H9 (cell line): Measurements from ENCODE around the gene PITPNM1. TPM values are rescaled to one million over a fixed set of nuclear protein-coding genes. Genes with fewer than 3 reads are reported as not detected.

ENCODE experiments used
- DNase-seq: peaks from one replicate; pipeline ENCODE4 v3.0.0-alpha.2; 2017
- H2AFZ ChIP-seq: one replicate; pipeline ENCODE4 v1.6.1; 2013; ENCODE audit warnings: mild to moderate bottlenecking, low read length, control low read depth, moderate library complexity
- H2AK5ac ChIP-seq: 2 replicates; pipeline ENCODE4 v1.6.1; 2013; ENCODE audit warnings: low read length, control low read depth, mixed read lengths; ENCODE audit not compliant: insufficient read length
- H2BK120ac ChIP-seq: one replicate; pipeline ENCODE4 v1.6.1; 2013; ENCODE audit warnings: low read depth, mild to moderate bottlenecking, low read length, control low read depth, inconsistent platforms; ENCODE audit not compliant: poor library complexity, severe bottlenecking
- H2BK12ac ChIP-seq: 2 replicates; pipeline ENCODE4 v1.6.1; 2013; ENCODE audit warnings: low read length, control low read depth, mixed read lengths, low read depth; ENCODE audit not compliant: insufficient read length
- H2BK15ac ChIP-seq: 2 replicates; pipeline ENCODE4 v1.6.1; 2013; ENCODE audit warnings: low read depth, low read length, control low read depth
- H2BK20ac ChIP-seq: one replicate; pipeline ENCODE4 v1.6.1; 2013; ENCODE audit warnings: low read depth, mild to moderate bottlenecking, low read length, control low read depth, inconsistent platforms; ENCODE audit not compliant: poor library complexity, severe bottlenecking
- H2BK5ac ChIP-seq: 2 replicates; pipeline ENCODE4 v1.6.1; 2013; ENCODE audit warnings: low read length, control low read depth, mixed read lengths; ENCODE audit not compliant: insufficient read length
- H3K14ac ChIP-seq: 2 replicates; pipeline ENCODE4 v1.6.1; 2013; ENCODE audit warnings: low read length, control low read depth; ENCODE audit not compliant: insufficient read depth
- H3K18ac ChIP-seq: 2 replicates; pipeline ENCODE4 v1.6.1; 2013; ENCODE audit warnings: low read depth, mild to moderate bottlenecking, mixed read lengths, low read length, control low read depth; ENCODE audit not compliant: insufficient read length
- H3K23ac ChIP-seq: 2 replicates; pipeline ENCODE4 v1.6.1; 2013; ENCODE audit warnings: low read length, control low read depth, mixed read lengths, low read depth; ENCODE audit not compliant: insufficient read length
- H3K23me2 ChIP-seq: 2 replicates; pipeline ENCODE4 v1.6.1; 2013; ENCODE audit warnings: low read depth, mild to moderate bottlenecking, mixed read lengths, low read length, control low read depth; ENCODE audit not compliant: insufficient read length, poor library complexity, severe bottlenecking
- H3K27ac ChIP-seq: 2 replicates; pipeline ENCODE4 v1.5.1; 2013; ENCODE audit warnings: low read length, control low read depth, mixed read lengths, low read depth; ENCODE audit not compliant: insufficient read length
- H3K27me3 ChIP-seq: 2 replicates; pipeline ENCODE4 v1.6.1; 2013; ENCODE audit warnings: low read length, control low read depth, inconsistent platforms; ENCODE audit not compliant: insufficient read depth
- H3K4ac ChIP-seq: 2 replicates; pipeline ENCODE4 v1.6.1; 2013; ENCODE audit warnings: low read depth, mild to moderate bottlenecking, control low read depth, inconsistent platforms, low read length, moderate library complexity
- H3K4me1 ChIP-seq: 2 replicates; pipeline ENCODE4 v1.6.1; 2013; ENCODE audit warnings: low read length, control low read depth, inconsistent platforms; ENCODE audit not compliant: insufficient read depth
- H3K4me2 ChIP-seq: 2 replicates; pipeline ENCODE4 v1.6.1; 2013; ENCODE audit warnings: low read length, control low read depth, mixed read lengths; ENCODE audit not compliant: insufficient read length, insufficient read depth
- H3K56ac ChIP-seq: 2 replicates; pipeline ENCODE4 v1.6.1; 2013; ENCODE audit warnings: low read depth, mild to moderate bottlenecking, mixed read lengths, low read length, control low read depth; ENCODE audit not compliant: insufficient read length
- H3K79me1 ChIP-seq: 2 replicates; pipeline ENCODE4 v1.6.1; 2013; ENCODE audit warnings: low read depth, mild to moderate bottlenecking, moderate library complexity, low read length, control low read depth, inconsistent platforms; ENCODE audit not compliant: insufficient read depth, poor library complexity, severe bottlenecking
- H3K79me2 ChIP-seq: 2 replicates; pipeline ENCODE4 v1.6.1; 2013; ENCODE audit warnings: low read length, control low read depth, inconsistent platforms; ENCODE audit not compliant: insufficient read depth
- H3K9ac ChIP-seq: 2 replicates; pipeline ENCODE4 v1.6.1; 2013; ENCODE audit warnings: low read length, control low read depth, mixed read lengths; ENCODE audit not compliant: insufficient read length; ENCODE audit errors: extremely low read depth
- H3K9me3 ChIP-seq: one replicate; pipeline ENCODE4 v1.6.1; 2013; ENCODE audit warnings: low read depth, low read length, inconsistent platforms; ENCODE audit not compliant: control insufficient read depth
- H3T11ph ChIP-seq: one replicate; pipeline ENCODE4 v1.6.1; 2013; ENCODE audit warnings: mild to moderate bottlenecking, low read length, control low read depth, inconsistent platforms
- H4K20me1 ChIP-seq: one replicate; pipeline ENCODE4 v1.6.1; 2013; ENCODE audit not compliant: control insufficient read depth, insufficient read length, insufficient read depth
- H4K5ac ChIP-seq: 2 replicates; pipeline ENCODE4 v1.6.1; 2013; ENCODE audit warnings: low read depth, mild to moderate bottlenecking, mixed read lengths, low read length, control low read depth; ENCODE audit not compliant: insufficient read length
- H4K8ac ChIP-seq: replicated peaks from 2 replicates; pipeline ENCODE4 v1.6.1; 2013; ENCODE audit warnings: low read length, control low read depth, mixed read lengths, low read depth; ENCODE audit not compliant: insufficient read length
- H4K91ac ChIP-seq: 2 replicates; pipeline ENCODE4 v1.6.1; 2013; ENCODE audit warnings: low read depth, mild to moderate bottlenecking, moderate library complexity, mixed read lengths, low read length, control low read depth; ENCODE audit not compliant: insufficient read length
- H3K27ac Mint-ChIP-seq, 3 experiments: 2 replicates in 2 of 3; 3 replicates in 1 of 3; pipeline ENCODE4 v1.8.0; 2020 to 2021; ENCODE audit warnings: mixed read lengths in 3 of 3, mild to moderate bottlenecking in 1 of 3, moderate library complexity in 1 of 3
- H3K27me3 Mint-ChIP-seq: 2 replicates; pipeline ENCODE4 v1.8.0; 2021; ENCODE audit warnings: low read depth, mild to moderate bottlenecking, moderate library complexity, mixed read lengths
- H3K36me3 Mint-ChIP-seq, 3 experiments: 2 replicates in 2 of 3; 3 replicates in 1 of 3; pipeline ENCODE4 v1.8.0; 2020 to 2021; ENCODE audit warnings: low read depth in 3 of 3, mixed read lengths in 3 of 3; ENCODE audit not compliant: insufficient read depth in 1 of 3
- H3K4me1 Mint-ChIP-seq, 2 experiments: 2 replicates each; pipeline ENCODE4 v1.8.0; 2020; ENCODE audit warnings: mixed read lengths in 2 of 2
- H3K4me3 Mint-ChIP-seq, 2 experiments: 2 replicates in 1 of 2; 3 replicates in 1 of 2; pipeline ENCODE4 v1.8.0; 2020 to 2021; ENCODE audit warnings: mild to moderate bottlenecking in 2 of 2, mixed read lengths in 2 of 2, moderate library complexity in 1 of 2
- H3K9me3 Mint-ChIP-seq, 2 experiments: 2 replicates in 1 of 2; 3 replicates in 1 of 2; pipeline ENCODE4 v1.8.0; 2020; ENCODE audit warnings: mild to moderate bottlenecking in 2 of 2, mixed read lengths in 2 of 2, moderate library complexity in 1 of 2
- WGBS: extraction: QIAGEN DNeasy Blood & Tissue Kit; methylation state at CpG from one replicate; pipeline ENCODE4 v1.1.7; 2013; ENCODE audit warnings: missing lambda C conversion rate, low lambda C conversion rate, mixed read lengths; ENCODE audit not compliant: insufficient read length; ENCODE audit errors: extremely low coverage; 5-methylcytosine and 5-hydroxymethylcytosine counted together
- total RNA-seq: library from RNA; stranded (reverse); gene quantifications from 2 replicates; pipeline ENCODE4 v1.2.1, GENCODE V29; 2021
- TF ChIP-seq, protein P1 (sequence below): fragments of 200-600 bp; sonication (generic); conservative IDR thresholded peaks from 3 replicates; pipeline ENCODE4 v1.8.0; 2021; ENCODE audit warnings: antibody characterized with exemption, mild to moderate bottlenecking

PITPNM1 gene
- total RNA-seq, 1 experiment from 2014 or later = 43.5 TPM

GRCh38 chr11:67508486-67509121 lies 3.4 kb upstream of the PITPNM1 start:
- H3K23me2 ChIP-seq = peaks cover 16% of the 10 kb centered on the region
- no peak overlapping the region for H3K23ac ChIP-seq
- no peaks in the 10 kb centered on the region for H3K4me1 ChIP-seq
- H3K18ac ChIP-seq = peak overlapping the region; percentile 85
- Mint-ChIP-seq H3K9me3 (no peaks in the 10 kb centered on the region; a peak in 1 of 5 replicates), H3K27ac (peak overlapping the region; percentile 4 to 93 (median 87); a peak in 6 of 7 replicates), H3K36me3 (peaks cover 5 to 10% (median 9%) of the 10 kb centered on the region in 3 experiments; a peak in 6 of 7 replicates), H3K27me3 (peaks cover 29% of the 10 kb centered on the region), H3K4me3 (peak overlapping the region; percentile 75 to 80), H3K4me1 (peaks cover 19 to 23% of the 10 kb centered on the region in 2 experiments)
- no peak overlapping the region for H2BK20ac ChIP-seq
- H2BK12ac ChIP-seq = no peak overlapping the region
- peak; percentile 96 for DNase-seq
- no peak overlapping the region for H2AFZ ChIP-seq
- H2AK5ac ChIP-seq = no peak overlapping the region
- no peak overlapping the region for H4K5ac ChIP-seq
- H3K27me3 ChIP-seq = no peaks in the 10 kb centered on the region
- no peak overlapping the region for H4K8ac ChIP-seq
- peaks cover 2% of the 10 kb centered on the region; the same call in 1 of the 2 replicates for H3K79me2 ChIP-seq
- no peak overlapping the region for H3K56ac ChIP-seq
- H3K4me2 ChIP-seq = peak overlapping the region; percentile 63
- H3K9ac ChIP-seq = peak overlapping the region; percentile 60
- no CpG with 5 or more reads among the region's 57 CpGs for WGBS
- H4K20me1 ChIP-seq = no peaks in the 10 kb centered on the region
- H2BK15ac ChIP-seq = no peak overlapping the region
- TF ChIP-seq, protein P1, sequence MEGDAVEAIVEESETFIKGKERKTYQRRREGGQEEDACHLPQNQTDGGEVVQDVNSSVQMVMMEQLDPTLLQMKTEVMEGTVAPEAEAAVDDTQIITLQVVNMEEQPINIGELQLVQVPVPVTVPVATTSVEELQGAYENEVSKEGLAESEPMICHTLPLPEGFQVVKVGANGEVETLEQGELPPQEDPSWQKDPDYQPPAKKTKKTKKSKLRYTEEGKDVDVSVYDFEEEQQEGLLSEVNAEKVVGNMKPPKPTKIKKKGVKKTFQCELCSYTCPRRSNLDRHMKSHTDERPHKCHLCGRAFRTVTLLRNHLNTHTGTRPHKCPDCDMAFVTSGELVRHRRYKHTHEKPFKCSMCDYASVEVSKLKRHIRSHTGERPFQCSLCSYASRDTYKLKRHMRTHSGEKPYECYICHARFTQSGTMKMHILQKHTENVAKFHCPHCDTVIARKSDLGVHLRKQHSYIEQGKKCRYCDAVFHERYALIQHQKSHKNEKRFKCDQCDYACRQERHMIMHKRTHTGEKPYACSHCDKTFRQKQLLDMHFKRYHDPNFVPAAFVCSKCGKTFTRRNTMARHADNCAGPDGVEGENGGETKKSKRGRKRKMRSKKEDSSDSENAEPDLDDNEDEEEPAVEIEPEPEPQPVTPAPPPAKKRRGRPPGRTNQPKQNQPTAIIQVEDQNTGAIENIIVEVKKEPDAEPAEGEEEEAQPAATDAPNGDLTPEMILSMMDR = no peak
- H3K79me1 ChIP-seq = no peaks in the 10 kb centered on the region
- H3K14ac ChIP-seq = peak overlapping the region; percentile 90; the same call in 1 of the 2 replicates
- no peak overlapping the region for H2BK120ac ChIP-seq
- H3K27ac ChIP-seq = no peak overlapping the region
- no peaks in the 10 kb centered on the region for H3K9me3 ChIP-seq
- H2BK5ac ChIP-seq = no peak overlapping the region
- no peak overlapping the region for H3K4ac ChIP-seq
- no peak overlapping the region for H3T11ph ChIP-seq
- H4K91ac ChIP-seq = no peak overlapping the region
